Measurements from ENCODE around the gene NOS1AP. TPM values are rescaled to one million over a fixed set of nuclear protein-coding genes. Genes with fewer than 3 reads are reported as not detected.
A peak's percentile ranks its signal among the peaks of the same experiment; 100 is the strongest.

NOS1AP gene
- total RNA-seq, 1 experiment from 2014 or later: 2.6 TPM

DNA sequence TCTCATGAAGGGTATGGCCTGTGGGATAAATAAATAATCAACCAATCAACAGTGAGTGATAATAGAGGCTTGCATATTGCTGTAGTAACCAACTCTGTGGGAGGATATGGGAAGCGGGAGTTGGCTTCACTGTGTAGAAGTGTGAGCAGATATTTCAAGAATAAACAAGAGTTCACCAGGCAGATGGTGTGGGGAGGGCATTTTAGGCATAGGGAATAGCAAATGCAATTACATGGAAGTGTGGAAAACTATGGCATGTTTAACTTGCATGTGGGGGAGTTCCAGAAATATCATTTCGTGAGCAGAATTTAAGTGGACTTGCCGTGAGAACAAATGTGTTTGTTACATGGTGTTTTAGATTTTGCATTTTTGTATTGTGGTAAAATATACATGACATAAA, 211.9 kb downstream of the NOS1AP start:
- ATAC-seq (no peak), DNase-seq (no peak)
- Histone ChIP-seq H2AFZ (ENCODE audit: low read length) (no peak overlapping the region), H3K36me3 (ENCODE audit: low read depth, low read length) (no peaks in the 10 kb centered on the region), H3K9me3 (ENCODE audit: low read length) (no peaks in the 10 kb centered on the region), H3K27me3 (ENCODE audit: low read length) (no peaks in the 10 kb centered on the region), H3K79me2 (ENCODE audit: low read length) (no peaks in the 10 kb centered on the region), H4K20me1 (ENCODE audit: low read length) (no peaks in the 10 kb centered on the region), H3K9ac (ENCODE audit: low read length) (no peak overlapping the region), H3K4me1 (ENCODE audit: insufficient read depth, low read length) (peaks cover 20% of the 10 kb centered on the region), H3K4me2 (ENCODE audit: low read length) (no peak overlapping the region), H3K27ac (ENCODE audit: low read length) (no peak overlapping the region), H3F3A (ENCODE audit: low read length, unreplicated experiment) (peaks cover 3% of the 10 kb centered on the region), H3K4me3 (ENCODE audit: low read length) (no peak overlapping the region), H3K9me2 (replicated peaks; ENCODE audit: low read length) (no peaks in the 10 kb centered on the region)
- TF ChIP-seq, protein P1, sequence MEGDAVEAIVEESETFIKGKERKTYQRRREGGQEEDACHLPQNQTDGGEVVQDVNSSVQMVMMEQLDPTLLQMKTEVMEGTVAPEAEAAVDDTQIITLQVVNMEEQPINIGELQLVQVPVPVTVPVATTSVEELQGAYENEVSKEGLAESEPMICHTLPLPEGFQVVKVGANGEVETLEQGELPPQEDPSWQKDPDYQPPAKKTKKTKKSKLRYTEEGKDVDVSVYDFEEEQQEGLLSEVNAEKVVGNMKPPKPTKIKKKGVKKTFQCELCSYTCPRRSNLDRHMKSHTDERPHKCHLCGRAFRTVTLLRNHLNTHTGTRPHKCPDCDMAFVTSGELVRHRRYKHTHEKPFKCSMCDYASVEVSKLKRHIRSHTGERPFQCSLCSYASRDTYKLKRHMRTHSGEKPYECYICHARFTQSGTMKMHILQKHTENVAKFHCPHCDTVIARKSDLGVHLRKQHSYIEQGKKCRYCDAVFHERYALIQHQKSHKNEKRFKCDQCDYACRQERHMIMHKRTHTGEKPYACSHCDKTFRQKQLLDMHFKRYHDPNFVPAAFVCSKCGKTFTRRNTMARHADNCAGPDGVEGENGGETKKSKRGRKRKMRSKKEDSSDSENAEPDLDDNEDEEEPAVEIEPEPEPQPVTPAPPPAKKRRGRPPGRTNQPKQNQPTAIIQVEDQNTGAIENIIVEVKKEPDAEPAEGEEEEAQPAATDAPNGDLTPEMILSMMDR (conservative IDR thresholded peaks at IDR 0.05; ENCODE audit: low read depth, low read length): no peak
- TF ChIP-seq EZH2 (IDR thresholded peaks at IDR 0.05; ENCODE audit: low read length, unreplicated experiment) (no peak), EZH2phosphoT487 (IDR thresholded peaks at IDR 0.05; ENCODE audit: borderline replicate concordance, low read length) (no peak)
- POLR2A ChIA-PET (ENCODE audit: unreplicated experiment): no interaction called here
- no TSS peak for BruUV-seq (replicated peaks)
- CTCF ChIA-PET: no interaction called here
- intact Hi-C loops (cut with micrococcal nuclease): no loop called here

DNA sequence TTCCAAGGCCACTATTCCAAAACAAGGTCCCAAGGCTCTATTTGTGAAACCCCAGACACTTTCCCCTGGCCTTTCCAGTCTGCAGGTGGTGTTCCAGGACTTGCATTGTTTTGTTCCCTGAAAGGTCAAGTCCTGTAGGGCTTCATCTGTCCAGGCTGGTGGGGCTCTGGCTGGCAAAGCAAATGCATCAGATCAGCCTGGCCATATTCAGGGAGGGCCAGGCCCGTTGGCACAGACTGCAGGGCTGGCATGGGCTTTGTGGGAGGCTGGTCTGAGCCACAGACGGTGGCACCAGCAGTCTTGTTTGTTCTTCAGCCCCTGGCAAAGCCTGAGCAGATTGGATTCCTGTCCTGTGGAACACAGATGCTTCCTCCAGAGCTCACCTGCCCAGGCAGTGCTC, 214.2 kb downstream of the NOS1AP start:
- Histone ChIP-seq H4K20me1 (ENCODE audit: low read length) (no peaks in the 10 kb centered on the region), H3K4me1 (ENCODE audit: insufficient read depth, low read length) (peaks cover 20% of the 10 kb centered on the region), H3F3A (ENCODE audit: low read length, unreplicated experiment) (peaks cover 3% of the 10 kb centered on the region), H3K27me3 (ENCODE audit: low read length) (no peaks in the 10 kb centered on the region), H3K27ac (ENCODE audit: low read length) (no peak overlapping the region), H3K79me2 (ENCODE audit: low read length) (no peaks in the 10 kb centered on the region), H2AFZ (ENCODE audit: low read length) (no peak overlapping the region), H3K4me3 (ENCODE audit: low read length) (no peak overlapping the region), H3K36me3 (ENCODE audit: low read depth, low read length) (no peaks in the 10 kb centered on the region), H3K9me3 (ENCODE audit: low read length) (no peaks in the 10 kb centered on the region), H3K9me2 (replicated peaks; ENCODE audit: low read length) (no peaks in the 10 kb centered on the region), H3K9ac (ENCODE audit: low read length) (no peak overlapping the region), H3K4me2 (ENCODE audit: low read length) (no peak overlapping the region)
- no TSS peak for BruUV-seq (replicated peaks)
- ChIA-PET POLR2A (ENCODE audit: unreplicated experiment) (no interaction called here), CTCF (no interaction called here)
- intact Hi-C loops (cut with micrococcal nuclease): loop anchor here (2.0 kb wide), 1 partner anchor 109 kb away; no protein-coding TSS in a partner anchor
- ATAC-seq: no peak
- no peak for DNase-seq
- no peak for TF ChIP-seq EZH2 (IDR thresholded peaks at IDR 0.05; ENCODE audit: low read length, unreplicated experiment)
- TF ChIP-seq, protein P1 (conservative IDR thresholded peaks at IDR 0.05; ENCODE audit: low read depth, low read length): no peak
- no peak for TF ChIP-seq EZH2phosphoT487 (IDR thresholded peaks at IDR 0.05; ENCODE audit: borderline replicate concordance, low read length)

DNA sequence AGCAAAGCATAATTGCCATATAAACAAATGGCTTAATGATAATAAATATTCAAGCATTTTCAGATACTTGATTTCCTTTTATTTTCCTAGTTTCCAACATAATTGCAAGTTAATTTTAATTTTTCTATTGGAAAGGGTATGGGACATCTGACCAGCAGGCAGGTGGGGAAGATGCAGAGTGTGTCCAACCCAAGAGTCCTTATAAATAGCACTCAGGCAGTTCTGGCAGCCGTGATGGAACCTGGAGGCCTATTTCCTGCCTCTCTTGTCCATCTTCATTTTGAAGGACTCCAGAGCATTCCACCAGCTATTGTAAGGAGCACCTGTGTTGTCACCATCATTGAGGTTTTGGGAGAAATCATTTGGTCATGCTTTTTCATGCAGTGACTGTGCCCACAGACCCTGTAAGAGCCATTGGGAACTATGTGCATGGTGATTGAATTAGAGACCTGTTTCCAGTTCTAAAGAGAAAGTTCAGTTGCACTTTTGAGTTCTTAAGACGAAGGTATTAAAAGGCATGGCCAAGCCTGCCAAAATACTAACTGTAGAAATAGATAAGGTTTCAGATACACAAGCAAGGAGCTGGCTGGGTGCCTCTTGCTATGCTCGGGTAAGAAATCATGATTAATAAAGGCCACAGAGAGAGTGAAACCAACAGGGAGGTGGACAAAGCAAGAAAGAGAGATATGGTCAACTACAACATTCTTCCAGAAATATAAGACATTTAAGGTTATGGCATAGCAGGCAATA, 214.9 kb downstream of the NOS1AP start:
- peak overlapping the region; percentile 20; the same call in 1 of the 2 replicates for H3K4me3 ChIP-seq (ENCODE audit: low read length)
- H3F3A ChIP-seq (ENCODE audit: low read length, unreplicated experiment): peaks cover 3% of the 10 kb centered on the region
- ATAC-seq (no peak; the same call in 1 of the 2 replicates), DNase-seq (no peak)
- H3K9me3 ChIP-seq (ENCODE audit: low read length): no peaks in the 10 kb centered on the region
- 0 out of 2 replicates have a peak overlapping the region, but pooled peaks have one; percentile 3 for H3K27ac ChIP-seq (ENCODE audit: low read length)
- H3K27me3 ChIP-seq (ENCODE audit: low read length): no peaks in the 10 kb centered on the region
- CTCF ChIA-PET: no interaction called here
- no TSS peak for BruUV-seq (replicated peaks)
- POLR2A ChIA-PET (ENCODE audit: unreplicated experiment): no interaction called here
- no peaks in the 10 kb centered on the region for H3K36me3 ChIP-seq (ENCODE audit: low read depth, low read length)
- H3K79me2 ChIP-seq (ENCODE audit: low read length): no peaks in the 10 kb centered on the region
- H2AFZ ChIP-seq (ENCODE audit: low read length): no peak overlapping the region
- no peaks in the 10 kb centered on the region for H3K9me2 ChIP-seq (replicated peaks; ENCODE audit: low read length)
- H3K4me2 ChIP-seq (ENCODE audit: low read length): peak overlapping the region; percentile 64
- peaks cover 20% of the 10 kb centered on the region for H3K4me1 ChIP-seq (ENCODE audit: insufficient read depth, low read length)
- no peaks in the 10 kb centered on the region for H4K20me1 ChIP-seq (ENCODE audit: low read length)
- intact Hi-C loops (cut with micrococcal nuclease): loop anchor here (2.0 kb wide), 1 partner anchor 108 kb away; no protein-coding TSS in a partner anchor
- no peak for TF ChIP-seq EZH2phosphoT487 (IDR thresholded peaks at IDR 0.05; ENCODE audit: borderline replicate concordance, low read length)
- no peak for TF ChIP-seq EZH2 (IDR thresholded peaks at IDR 0.05; ENCODE audit: low read length, unreplicated experiment)
- TF ChIP-seq, protein P1 (conservative IDR thresholded peaks at IDR 0.05; ENCODE audit: low read depth, low read length): no peak
- no peak overlapping the region for H3K9ac ChIP-seq (ENCODE audit: low read length)
